ENCODE data around the gene UMODL1. TPM values are rescaled to one million over a fixed set of nuclear protein-coding genes. Genes with fewer than 3 reads are reported as not detected.

UMODL1 gene
- polyA plus RNA-seq, 2 donors, result 0.12 to 0.18 TPM

DNA sequence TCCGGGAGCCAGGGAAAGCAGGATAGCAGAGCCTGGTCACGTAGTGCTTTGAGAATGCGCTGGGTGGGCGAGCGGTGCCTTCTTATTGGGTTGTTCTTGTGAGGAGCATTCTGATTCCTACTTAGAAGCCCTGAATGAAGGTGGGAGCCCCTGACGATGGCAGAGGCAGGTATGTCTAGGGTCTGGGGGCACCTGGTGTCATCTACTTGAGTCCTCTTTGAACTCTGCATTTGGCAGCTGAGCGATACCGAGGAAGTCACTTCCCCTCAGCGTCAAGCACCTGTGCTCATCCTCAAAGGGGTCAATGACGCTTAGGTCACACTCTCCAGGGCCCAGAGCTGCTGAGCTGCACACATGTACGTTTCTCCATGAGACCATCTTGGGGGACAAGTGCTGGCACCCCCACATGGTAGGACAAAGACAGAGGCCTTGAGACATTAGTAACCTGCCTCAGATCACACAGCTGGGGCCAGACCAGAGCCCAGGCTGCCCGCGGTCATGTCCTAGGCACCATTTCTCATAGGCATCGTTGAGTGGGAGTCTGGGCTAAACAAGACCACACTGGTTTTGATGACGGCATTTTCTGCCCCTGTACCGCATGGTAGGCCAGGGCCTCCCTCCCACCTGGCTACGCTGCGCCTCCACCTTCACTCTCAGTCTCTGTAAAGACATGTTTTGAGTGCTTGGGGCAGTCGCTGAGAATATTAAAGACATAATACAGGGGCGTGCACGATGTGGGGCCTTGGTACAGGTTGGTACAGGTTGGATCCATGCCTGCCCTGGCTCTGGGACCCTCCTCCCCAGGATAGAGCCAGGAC is 78.7 kb downstream of the UMODL1 start:
- peaks cover 0 to 5% of the 10 kb centered on the region in 2 donors for H3K4me1 ChIP-seq (ENCODE audit: control insufficient read depth in 2 of 2, insufficient read depth in 2 of 2, low read length in 1 of 2)
- 74 to 82% methylated on average over 21 of the region's 21 CpGs for WGBS, 2 donors

DNA sequence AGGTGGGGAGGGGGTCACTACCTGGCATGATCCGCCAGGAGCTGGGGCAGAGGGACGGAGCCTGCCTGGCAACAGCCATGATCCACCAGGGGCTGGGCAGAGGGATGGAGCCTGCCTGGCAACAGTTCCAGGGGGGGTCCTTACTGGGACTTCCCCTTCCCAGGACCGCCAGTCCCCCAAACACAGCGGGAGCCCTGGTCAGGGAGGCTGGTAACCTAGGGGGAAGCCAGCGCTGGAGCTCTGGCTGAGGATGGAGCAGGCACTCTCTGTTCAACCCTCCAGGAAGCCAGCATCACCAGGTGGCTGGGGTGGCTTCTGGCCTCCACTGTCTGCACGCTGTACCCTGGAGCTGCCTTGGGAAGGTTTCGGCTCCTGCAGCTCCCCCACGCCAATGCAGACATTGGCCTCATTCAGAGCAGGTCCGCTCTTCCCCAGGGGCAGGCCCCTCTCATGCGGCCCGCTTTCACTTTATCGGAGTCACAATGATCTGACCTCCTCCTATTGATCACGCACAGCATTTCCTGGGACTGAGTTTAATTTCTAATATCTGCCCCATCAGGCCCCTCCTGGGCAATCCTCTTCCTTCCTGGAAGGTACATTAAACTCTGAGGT is 79.5 kb downstream of the UMODL1 start:
- WGBS, 2 donors, result 85 to 87% methylated on average over 12 to 13 of the region's 13 CpGs
- Histone ChIP-seq H3K4me3 (ENCODE audit: low read depth in 1 of 2, low read length in 2 of 2) (no peak overlapping the region), H3K27ac (ENCODE audit: low read depth in 2 of 2, low read length in 1 of 2) (no peak overlapping the region), H3K4me1 (ENCODE audit: control insufficient read depth in 2 of 2, insufficient read depth in 2 of 2, low read length in 1 of 2) (peaks cover 0 to 5% of the 10 kb centered on the region in 2 donors), H3K27me3 (ENCODE audit: control insufficient read depth in 1 of 2, insufficient read depth in 2 of 2, low read length in 2 of 2) (no peaks in the 10 kb centered on the region), H3K36me3 (ENCODE audit: control insufficient read depth in 2 of 2, insufficient read depth in 2 of 2, low read length in 1 of 2) (no peaks in the 10 kb centered on the region), H3K9me3 (ENCODE audit: control insufficient read depth in 2 of 2, insufficient read depth in 1 of 2, low read depth in 1 of 2, low read length in 1 of 2) (no peaks in the 10 kb centered on the region)

More for the DNA sequence above, 78.7 kb downstream of the UMODL1 start:
- no peak overlapping the region for H3K27ac ChIP-seq (ENCODE audit: low read depth in 2 of 2, low read length in 1 of 2)
- H3K4me3 ChIP-seq (ENCODE audit: low read depth in 1 of 2, low read length in 2 of 2), result no peak overlapping the region
- H3K9me3 ChIP-seq (ENCODE audit: control insufficient read depth in 2 of 2, insufficient read depth in 1 of 2, low read depth in 1 of 2, low read length in 1 of 2), result no peaks in the 10 kb centered on the region
- no peaks in the 10 kb centered on the region for H3K27me3 ChIP-seq (ENCODE audit: control insufficient read depth in 1 of 2, insufficient read depth in 2 of 2, low read length in 2 of 2)
- H3K36me3 ChIP-seq (ENCODE audit: control insufficient read depth in 2 of 2, insufficient read depth in 2 of 2, low read length in 1 of 2), result no peaks in the 10 kb centered on the region

DNA sequence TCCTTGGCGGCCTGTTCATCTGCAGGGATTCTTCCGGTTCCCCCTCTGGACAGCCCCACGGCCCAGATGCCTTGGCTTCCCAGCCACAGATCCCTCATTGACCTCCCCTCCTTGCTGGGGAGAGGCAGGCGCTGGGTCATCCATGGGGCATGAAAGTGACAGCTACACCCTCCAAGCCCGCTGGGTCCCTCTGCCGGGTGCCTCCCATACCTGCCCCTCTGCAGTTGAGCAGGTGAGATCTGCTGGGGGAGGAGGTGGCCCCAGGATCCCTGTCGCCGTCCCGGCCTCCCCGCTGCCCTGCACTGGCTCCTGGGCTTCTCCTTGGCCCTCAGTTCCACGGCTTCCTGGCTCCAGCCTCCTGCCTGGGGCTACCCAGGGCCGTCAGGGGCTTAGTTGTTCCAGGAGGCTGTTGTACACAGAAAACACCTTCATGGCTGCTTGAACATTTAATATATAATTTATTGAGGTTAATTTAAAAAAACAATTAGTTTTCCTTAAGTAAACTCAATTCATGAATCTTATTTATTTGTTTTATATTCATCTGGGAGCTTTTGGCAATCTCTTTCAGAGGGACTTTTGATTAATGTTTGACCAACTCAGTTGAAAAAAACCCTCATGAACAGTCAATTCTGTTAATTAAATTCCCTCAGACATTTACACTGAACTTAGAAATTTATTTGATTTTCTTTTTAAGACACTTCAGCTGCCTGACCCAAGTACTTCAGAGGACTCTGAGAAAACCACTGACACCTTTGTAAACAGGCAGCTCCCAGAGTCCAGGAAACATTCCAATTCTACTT is 80.2 kb downstream of the UMODL1 start:
- Histone ChIP-seq H3K36me3 (ENCODE audit: control insufficient read depth in 2 of 2, insufficient read depth in 2 of 2, low read length in 1 of 2) (no peaks in the 10 kb centered on the region), H3K9me3 (ENCODE audit: control insufficient read depth in 2 of 2, insufficient read depth in 1 of 2, low read depth in 1 of 2, low read length in 1 of 2) (no peaks in the 10 kb centered on the region), H3K4me3 (ENCODE audit: low read depth in 1 of 2, low read length in 2 of 2) (no peak overlapping the region), H3K27ac (ENCODE audit: low read depth in 2 of 2, low read length in 1 of 2) (no peak overlapping the region), H3K27me3 (ENCODE audit: control insufficient read depth in 1 of 2, insufficient read depth in 2 of 2, low read length in 2 of 2) (no peaks in the 10 kb centered on the region), H3K4me1 (ENCODE audit: control insufficient read depth in 2 of 2, insufficient read depth in 2 of 2, low read length in 1 of 2) (peaks cover 0 to 5% of the 10 kb centered on the region in 2 donors)
- 67 to 72% methylated on average over 12 of the region's 12 CpGs for WGBS, 2 donors

DNA sequence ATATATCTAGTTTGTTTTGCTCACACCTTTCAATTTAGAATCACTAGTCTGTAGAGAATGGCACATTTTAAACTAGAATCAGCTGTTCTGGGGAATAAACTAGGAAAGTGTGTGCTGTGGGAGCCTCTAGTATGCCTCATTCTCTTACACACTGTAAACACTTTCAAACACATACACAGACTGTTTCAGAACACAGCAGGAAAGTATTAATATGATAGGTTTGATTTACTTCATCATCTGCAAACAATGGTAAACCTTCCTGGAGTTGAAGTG is 80.8 kb downstream of the UMODL1 start:
- Histone ChIP-seq H3K4me3 (ENCODE audit: low read depth in 1 of 2, low read length in 2 of 2) (no peak overlapping the region), H3K36me3 (ENCODE audit: control insufficient read depth in 2 of 2, insufficient read depth in 2 of 2, low read length in 1 of 2) (no peaks in the 10 kb centered on the region), H3K27me3 (ENCODE audit: control insufficient read depth in 1 of 2, insufficient read depth in 2 of 2, low read length in 2 of 2) (no peaks in the 10 kb centered on the region), H3K27ac (ENCODE audit: low read depth in 2 of 2, low read length in 1 of 2) (no peak overlapping the region), H3K4me1 (ENCODE audit: control insufficient read depth in 2 of 2, insufficient read depth in 2 of 2, low read length in 1 of 2) (peaks cover 0 to 5% of the 10 kb centered on the region in 2 donors), H3K9me3 (ENCODE audit: control insufficient read depth in 2 of 2, insufficient read depth in 1 of 2, low read depth in 1 of 2, low read length in 1 of 2) (no peaks in the 10 kb centered on the region)

DNA sequence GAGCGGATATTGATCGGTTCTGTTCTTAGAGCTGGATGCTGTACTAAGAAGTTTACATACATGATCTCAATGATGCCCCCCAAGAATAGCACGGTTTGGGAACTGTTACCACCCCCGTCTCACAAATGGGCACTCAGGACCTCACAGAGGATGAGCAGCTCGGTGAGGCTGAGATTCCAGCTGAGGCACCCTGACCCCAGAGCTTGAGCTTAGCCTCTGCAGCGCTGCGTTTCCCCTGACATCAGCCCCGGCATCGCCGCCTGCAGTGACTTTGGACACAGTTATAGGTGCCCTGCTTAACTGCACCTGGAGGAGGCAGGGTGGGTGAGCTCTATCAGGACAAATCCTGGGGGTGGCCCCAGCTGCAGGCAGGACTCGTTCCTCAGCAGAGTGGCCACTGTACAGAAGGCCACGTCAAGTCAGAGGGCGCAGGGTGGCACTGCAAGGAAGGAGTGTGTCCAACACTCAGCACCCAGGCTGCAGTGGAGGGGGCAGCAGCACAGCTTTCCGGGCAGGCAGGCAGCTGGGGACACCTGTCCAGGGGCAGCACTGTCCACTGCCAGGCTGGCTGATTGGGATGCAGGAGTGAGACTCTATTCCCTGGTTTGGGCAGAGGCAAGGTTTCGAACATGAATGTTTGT is 82.0 kb downstream of the UMODL1 start:
- H3K9me3 ChIP-seq (ENCODE audit: control insufficient read depth in 2 of 2, insufficient read depth in 1 of 2, low read depth in 1 of 2, low read length in 1 of 2), result no peaks in the 10 kb centered on the region
- no peaks in the 10 kb centered on the region for H3K27me3 ChIP-seq (ENCODE audit: control insufficient read depth in 1 of 2, insufficient read depth in 2 of 2, low read length in 2 of 2)
- H3K36me3 ChIP-seq (ENCODE audit: control insufficient read depth in 2 of 2, insufficient read depth in 2 of 2, low read length in 1 of 2), result no peaks in the 10 kb centered on the region
- H3K4me1 ChIP-seq (ENCODE audit: control insufficient read depth in 2 of 2, insufficient read depth in 2 of 2, low read length in 1 of 2), result peaks cover 0 to 5% of the 10 kb centered on the region in 2 donors
- 88 to 92% methylated on average over 15 of the region's 15 CpGs for WGBS, 2 donors
- no peak overlapping the region for H3K27ac ChIP-seq (ENCODE audit: low read depth in 2 of 2, low read length in 1 of 2)
- no peak overlapping the region for H3K4me3 ChIP-seq (ENCODE audit: low read depth in 1 of 2, low read length in 2 of 2)

DNA sequence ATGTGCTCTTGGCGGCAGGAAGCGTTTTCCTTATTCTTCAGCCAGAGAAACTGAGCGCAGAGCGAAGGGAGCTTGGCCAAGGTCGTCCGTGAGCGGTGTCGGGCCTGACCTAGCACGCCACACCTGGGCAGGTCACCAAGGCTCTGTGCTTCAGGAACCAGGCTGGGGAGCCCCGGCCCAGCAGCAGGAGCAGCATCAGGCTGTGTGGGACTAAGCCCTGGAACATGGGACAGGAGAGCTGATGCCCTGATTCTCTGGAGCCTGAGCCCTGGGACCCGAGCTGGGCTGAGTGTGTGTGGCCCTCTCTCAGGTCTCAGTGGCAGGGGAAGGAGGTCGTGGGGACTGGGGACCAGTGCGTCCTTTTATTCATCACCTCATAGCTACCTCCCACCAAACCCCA is 82.6 kb downstream of the UMODL1 start:
- Histone ChIP-seq H3K27ac (ENCODE audit: low read depth in 2 of 2, low read length in 1 of 2) (no peak overlapping the region), H3K27me3 (ENCODE audit: control insufficient read depth in 1 of 2, insufficient read depth in 2 of 2, low read length in 2 of 2) (no peaks in the 10 kb centered on the region)
- 55 to 76% methylated on average over 13 of the region's 13 CpGs for WGBS, 2 donors

DNA sequence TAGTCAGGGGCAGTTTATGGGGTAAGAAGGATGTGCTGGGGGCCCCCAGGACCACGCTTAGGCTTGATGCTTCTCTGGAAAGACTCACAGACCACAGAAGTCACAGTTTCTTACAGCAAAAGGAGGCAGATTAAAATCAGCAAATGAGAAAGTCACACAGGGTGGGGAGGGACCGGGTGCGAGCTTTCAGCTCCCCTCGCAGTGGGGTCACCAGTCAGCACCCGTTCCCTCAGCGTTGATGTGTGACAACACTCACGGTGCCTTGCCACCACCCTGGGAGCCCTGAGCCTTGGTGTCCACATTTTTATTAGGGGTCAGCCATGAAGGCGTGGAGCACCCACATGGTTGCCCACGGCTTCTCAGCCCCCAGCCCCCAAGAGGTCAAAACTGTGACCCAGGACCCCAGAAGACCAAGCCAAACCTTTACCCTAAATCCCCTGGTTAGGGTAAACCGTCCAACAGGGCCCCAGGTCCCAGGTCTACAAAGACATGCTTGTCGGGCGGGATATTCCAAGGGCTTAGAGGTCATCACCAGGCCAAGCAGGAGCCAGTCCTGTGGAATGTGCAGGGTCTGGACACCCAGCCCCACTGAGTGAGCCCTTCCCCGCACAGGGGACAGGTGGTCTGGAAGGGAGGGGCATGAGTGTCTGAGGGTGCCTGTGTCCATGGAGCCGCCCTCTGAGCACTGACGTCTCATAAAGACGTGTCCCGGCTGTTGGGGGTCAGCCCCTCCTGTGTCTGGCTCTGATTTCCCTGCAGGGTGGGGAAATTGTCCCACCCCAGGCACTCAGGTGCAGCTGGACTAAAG is 83.3 kb downstream of the UMODL1 start:
- H3K27me3 ChIP-seq (ENCODE audit: control insufficient read depth in 1 of 2, insufficient read depth in 2 of 2, low read length in 2 of 2), result no peaks in the 10 kb centered on the region

More for the DNA sequence above, 82.6 kb downstream of the UMODL1 start:
- Histone ChIP-seq H3K4me3 (ENCODE audit: low read depth in 1 of 2, low read length in 2 of 2) (no peak overlapping the region), H3K9me3 (ENCODE audit: control insufficient read depth in 2 of 2, insufficient read depth in 1 of 2, low read depth in 1 of 2, low read length in 1 of 2) (no peaks in the 10 kb centered on the region), H3K36me3 (ENCODE audit: control insufficient read depth in 2 of 2, insufficient read depth in 2 of 2, low read length in 1 of 2) (no peaks in the 10 kb centered on the region), H3K4me1 (ENCODE audit: control insufficient read depth in 2 of 2, insufficient read depth in 2 of 2, low read length in 1 of 2) (peaks cover 0 to 5% of the 10 kb centered on the region in 2 donors)

DNA sequence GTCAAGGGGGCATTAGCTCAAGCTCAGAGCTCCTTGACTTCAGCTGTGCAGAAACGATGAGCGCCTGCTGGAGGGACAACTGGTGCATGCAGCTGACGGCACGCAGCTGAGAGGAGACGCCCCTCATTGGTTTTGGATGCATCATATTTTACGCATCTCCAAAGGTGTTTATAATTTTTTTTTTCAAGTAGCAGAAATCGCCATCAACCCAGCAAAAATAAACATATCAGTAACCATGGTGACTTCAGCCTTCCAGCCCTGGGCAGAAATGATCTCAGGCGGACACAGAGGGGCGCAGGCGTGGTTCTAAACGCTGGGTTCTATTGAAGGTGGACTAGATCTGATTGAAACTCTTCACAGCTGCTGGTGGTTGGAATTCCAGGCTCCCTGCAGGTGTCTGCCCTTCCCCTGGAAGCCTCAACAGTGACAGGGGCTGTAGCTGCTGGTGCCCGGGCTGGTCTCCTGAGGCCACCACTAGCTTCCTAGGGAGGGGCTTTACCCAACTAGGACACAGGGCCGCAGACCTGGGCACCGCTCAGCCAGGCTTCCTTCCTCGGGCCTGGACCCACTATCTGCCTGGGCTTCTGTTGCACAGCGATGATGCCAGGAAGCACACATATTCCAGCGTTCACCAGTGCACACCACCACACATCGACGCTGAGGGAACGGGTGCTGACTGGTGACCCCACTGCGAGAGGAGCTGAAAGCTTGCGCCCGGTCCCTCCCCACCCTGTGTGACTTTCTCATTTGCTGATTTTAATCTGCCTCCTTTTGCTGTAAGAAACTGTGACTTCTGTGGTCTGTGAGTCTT is 84.1 kb downstream of the UMODL1 start:
- no peaks in the 10 kb centered on the region for H3K27me3 ChIP-seq (ENCODE audit: control insufficient read depth in 1 of 2, insufficient read depth in 2 of 2, low read length in 2 of 2)
- no peak overlapping the region for H3K4me3 ChIP-seq (ENCODE audit: low read depth in 1 of 2, low read length in 2 of 2)
- peaks cover 0 to 3% of the 10 kb centered on the region in 2 donors for H3K4me1 ChIP-seq (ENCODE audit: control insufficient read depth in 2 of 2, insufficient read depth in 2 of 2, low read length in 1 of 2)
- H3K27ac ChIP-seq (ENCODE audit: low read depth in 2 of 2, low read length in 1 of 2), result no peak overlapping the region
- 83 to 85% methylated on average over 23 of the region's 23 CpGs for WGBS, 2 donors
- no peaks in the 10 kb centered on the region for H3K9me3 ChIP-seq (ENCODE audit: control insufficient read depth in 2 of 2, insufficient read depth in 1 of 2, low read depth in 1 of 2, low read length in 1 of 2)
- no peaks in the 10 kb centered on the region for H3K36me3 ChIP-seq (ENCODE audit: control insufficient read depth in 2 of 2, insufficient read depth in 2 of 2, low read length in 1 of 2)

More for the DNA sequence above, 83.3 kb downstream of the UMODL1 start:
- 86 to 89% methylated on average over 17 of the region's 17 CpGs for WGBS, 2 donors
- Histone ChIP-seq H3K9me3 (ENCODE audit: control insufficient read depth in 2 of 2, insufficient read depth in 1 of 2, low read depth in 1 of 2, low read length in 1 of 2) (no peaks in the 10 kb centered on the region), H3K4me1 (ENCODE audit: control insufficient read depth in 2 of 2, insufficient read depth in 2 of 2, low read length in 1 of 2) (peaks cover 0 to 5% of the 10 kb centered on the region in 2 donors), H3K27ac (ENCODE audit: low read depth in 2 of 2, low read length in 1 of 2) (no peak overlapping the region), H3K36me3 (ENCODE audit: control insufficient read depth in 2 of 2, insufficient read depth in 2 of 2, low read length in 1 of 2) (no peaks in the 10 kb centered on the region), H3K4me3 (ENCODE audit: low read depth in 1 of 2, low read length in 2 of 2) (no peak overlapping the region)

All from esophagus (tissue), 2 donors.